ENCODE measurements around the gene TMEM39B. TPM values are rescaled to one million over a fixed set of nuclear protein-coding genes. Genes with fewer than 3 reads are reported as not detected.

Gene TMEM39B
- total RNA-seq, 1 experiment from 2014 or later = 12.1 TPM

DNA sequence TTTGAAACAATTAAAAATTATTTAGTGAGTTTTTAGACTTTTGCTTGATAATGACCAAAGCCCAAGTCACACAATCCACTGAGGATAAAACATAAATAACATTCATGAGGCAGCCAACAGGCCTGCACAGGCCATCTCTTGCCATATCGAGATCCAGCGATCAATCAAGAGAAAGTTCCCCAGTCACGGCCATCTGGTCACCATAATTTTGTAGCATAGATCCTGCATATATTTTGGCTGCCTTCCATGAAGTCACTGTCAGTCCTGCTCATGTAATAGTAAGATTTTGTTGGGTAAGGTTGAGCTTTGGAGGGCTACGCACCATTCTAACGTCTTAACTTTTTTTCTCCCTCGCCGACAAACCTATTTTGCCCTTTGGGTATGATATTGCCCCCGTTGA lies 52.6 kb downstream of the TMEM39B start:
- Mint-ChIP-seq H3K36me3 (ENCODE audit: insufficient read depth, unreplicated experiment) (no peaks in the 10 kb centered on the region), H3K27me3 (ENCODE audit: insufficient read depth, unreplicated experiment) (no peaks in the 10 kb centered on the region), H3K4me1 (ENCODE audit: low read depth, unreplicated experiment) (no peaks in the 10 kb centered on the region), H3K27ac (ENCODE audit: unreplicated experiment) (no peak overlapping the region), H3K4me3 (ENCODE audit: unreplicated experiment) (no peak overlapping the region), H3K9me3 (ENCODE audit: unreplicated experiment) (no peaks in the 10 kb centered on the region)
- H3K36me3 ChIP-seq (ENCODE audit: control insufficient read depth, insufficient read depth, low read length) = no peaks in the 10 kb centered on the region
- TF ChIP-seq, protein P1, sequence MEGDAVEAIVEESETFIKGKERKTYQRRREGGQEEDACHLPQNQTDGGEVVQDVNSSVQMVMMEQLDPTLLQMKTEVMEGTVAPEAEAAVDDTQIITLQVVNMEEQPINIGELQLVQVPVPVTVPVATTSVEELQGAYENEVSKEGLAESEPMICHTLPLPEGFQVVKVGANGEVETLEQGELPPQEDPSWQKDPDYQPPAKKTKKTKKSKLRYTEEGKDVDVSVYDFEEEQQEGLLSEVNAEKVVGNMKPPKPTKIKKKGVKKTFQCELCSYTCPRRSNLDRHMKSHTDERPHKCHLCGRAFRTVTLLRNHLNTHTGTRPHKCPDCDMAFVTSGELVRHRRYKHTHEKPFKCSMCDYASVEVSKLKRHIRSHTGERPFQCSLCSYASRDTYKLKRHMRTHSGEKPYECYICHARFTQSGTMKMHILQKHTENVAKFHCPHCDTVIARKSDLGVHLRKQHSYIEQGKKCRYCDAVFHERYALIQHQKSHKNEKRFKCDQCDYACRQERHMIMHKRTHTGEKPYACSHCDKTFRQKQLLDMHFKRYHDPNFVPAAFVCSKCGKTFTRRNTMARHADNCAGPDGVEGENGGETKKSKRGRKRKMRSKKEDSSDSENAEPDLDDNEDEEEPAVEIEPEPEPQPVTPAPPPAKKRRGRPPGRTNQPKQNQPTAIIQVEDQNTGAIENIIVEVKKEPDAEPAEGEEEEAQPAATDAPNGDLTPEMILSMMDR (IDR thresholded peaks at IDR 0.05; ENCODE audit: insufficient read depth in 1 of 2, low read depth in 1 of 2, low read length in 1 of 2, severe bottlenecking in 1 of 2, unreplicated experiment in 1 of 2) = no peak
- no peaks in the 10 kb centered on the region for H3K4me1 ChIP-seq
- POLR2A ChIA-PET = no interaction called here
- DNase-seq = no peak
- no peaks in the 10 kb centered on the region for H3K27me3 ChIP-seq (replicated peaks; ENCODE audit: control insufficient read depth, insufficient read depth, low read length)
- H3K4me3 ChIP-seq (ENCODE audit: low read depth, low read length) = no peak overlapping the region
- CTCF ChIA-PET = no interaction called here
- no TSS peak for BruUV-seq (replicated peaks)
- intact Hi-C loops (cut with micrococcal nuclease; ENCODE audit: unreplicated experiment) = no loop called here
- no peaks in the 10 kb centered on the region for H3K9me3 ChIP-seq

- no peak for DNase-seq
- ChIA-PET POLR2A (no interaction called here), CTCF (no interaction called here)
- Mint-ChIP-seq H3K27me3 (ENCODE audit: insufficient read depth, unreplicated experiment) (no peaks in the 10 kb centered on the region), H3K36me3 (ENCODE audit: insufficient read depth, unreplicated experiment) (no peaks in the 10 kb centered on the region), H3K9me3 (ENCODE audit: unreplicated experiment) (no peaks in the 10 kb centered on the region), H3K27ac (ENCODE audit: unreplicated experiment) (no peak overlapping the region), H3K4me3 (ENCODE audit: unreplicated experiment) (no peak overlapping the region), H3K4me1 (ENCODE audit: low read depth, unreplicated experiment) (no peaks in the 10 kb centered on the region)
- Histone ChIP-seq H3K9me3 (no peaks in the 10 kb centered on the region), H3K4me3 (ENCODE audit: low read depth, low read length) (no peak overlapping the region), H3K4me1 (no peaks in the 10 kb centered on the region), H3K27me3 (replicated peaks; ENCODE audit: control insufficient read depth, insufficient read depth, low read length) (no peaks in the 10 kb centered on the region), H3K36me3 (ENCODE audit: control insufficient read depth, insufficient read depth, low read length) (no peaks in the 10 kb centered on the region)
- BruUV-seq (replicated peaks) = no TSS peak
- TF ChIP-seq, protein P1 (IDR thresholded peaks at IDR 0.05; ENCODE audit: insufficient read depth in 1 of 2, low read depth in 1 of 2, low read length in 1 of 2, severe bottlenecking in 1 of 2, unreplicated experiment in 1 of 2) = no peak
- intact Hi-C loops (cut with micrococcal nuclease; ENCODE audit: unreplicated experiment) = no loop called here
Measured at GRCh38 chr1:32126770-32127169, 54.0 kb downstream of the TMEM39B start.

- H3K4me1 Mint-ChIP-seq (ENCODE audit: low read depth, unreplicated experiment) = no peaks in the 10 kb centered on the region
- ChIA-PET CTCF (no interaction called here), POLR2A (no interaction called here)
- no peaks in the 10 kb centered on the region for H3K9me3 Mint-ChIP-seq (ENCODE audit: unreplicated experiment)
- no peak for DNase-seq
- Histone ChIP-seq H3K4me1 (no peaks in the 10 kb centered on the region), H3K9me3 (no peaks in the 10 kb centered on the region), H3K4me3 (ENCODE audit: low read depth, low read length) (no peak overlapping the region), H3K27me3 (replicated peaks; ENCODE audit: control insufficient read depth, insufficient read depth, low read length) (no peaks in the 10 kb centered on the region), H3K36me3 (ENCODE audit: control insufficient read depth, insufficient read depth, low read length) (no peaks in the 10 kb centered on the region)
- intact Hi-C loops (cut with micrococcal nuclease; ENCODE audit: unreplicated experiment) = no loop called here
- no peaks in the 10 kb centered on the region for H3K27me3 Mint-ChIP-seq (ENCODE audit: insufficient read depth, unreplicated experiment)
- no peaks in the 10 kb centered on the region for H3K36me3 Mint-ChIP-seq (ENCODE audit: insufficient read depth, unreplicated experiment)
- BruUV-seq (replicated peaks) = no TSS peak
- no peak overlapping the region for H3K4me3 Mint-ChIP-seq (ENCODE audit: unreplicated experiment)
- TF ChIP-seq, protein P1 (IDR thresholded peaks at IDR 0.05; ENCODE audit: insufficient read depth in 1 of 2, low read depth in 1 of 2, low read length in 1 of 2, severe bottlenecking in 1 of 2, unreplicated experiment in 1 of 2) = no peak
- no peak overlapping the region for H3K27ac Mint-ChIP-seq (ENCODE audit: unreplicated experiment)
Measured at GRCh38 chr1:32127409-32128198, 54.9 kb downstream of the TMEM39B start.
